ENCODE data around the gene BLMH. TPM values are rescaled to one million over a fixed set of nuclear protein-coding genes. Genes with fewer than 3 reads are reported as not detected.

BLMH gene
- total and polyA plus RNA-seq, 4 donors: 4.2 to 17.5 (median 12.9) TPM

DNA sequence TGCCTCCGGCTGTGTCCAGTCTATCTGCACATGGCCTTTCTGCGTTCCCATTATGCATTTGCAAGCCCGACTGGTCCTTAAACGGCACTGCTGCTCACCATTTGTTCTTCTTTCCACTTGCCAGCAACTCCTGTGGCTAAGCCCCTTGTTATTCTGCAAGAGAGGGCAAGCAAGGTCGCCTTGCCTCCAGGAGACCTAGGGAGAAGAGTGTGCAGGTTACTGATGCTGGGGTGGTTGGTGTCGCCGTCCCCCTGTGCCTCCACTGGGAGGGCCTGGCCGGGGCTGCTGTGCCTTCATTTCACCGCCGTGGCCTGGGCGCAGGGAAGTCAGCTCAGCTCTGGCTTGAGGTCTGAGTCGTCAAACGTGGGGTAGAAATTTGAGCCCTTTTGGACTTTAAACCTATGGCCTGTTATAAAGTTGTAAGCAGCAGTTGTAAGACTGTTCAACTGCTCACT is 69.0 kb downstream of the BLMH start:
- Histone ChIP-seq H3K4me3 (ENCODE audit: low read depth in 1 of 3, low read length in 3 of 3) (no peak overlapping the region), H3K36me3 (ENCODE audit: control insufficient read depth in 4 of 4, insufficient read depth in 3 of 4, low read depth in 1 of 4, low read length in 3 of 4) (no peaks in the 10 kb centered on the region), H3K4me1 (ENCODE audit: control insufficient read depth in 4 of 4, insufficient read depth in 4 of 4, low read length in 3 of 4) (peaks cover 3 to 13% (median 11%) of the 10 kb centered on the region in 4 donors), H3K9ac (ENCODE audit: low read depth in 1 of 2, low read length in 2 of 2) (no peak overlapping the region), H3K9me3 (ENCODE audit: control insufficient read depth in 4 of 4, low read length in 3 of 4) (no peaks in the 10 kb centered on the region), H3K27ac (ENCODE audit: low read depth in 1 of 2, low read length in 2 of 2) (no peak overlapping the region), H3K27me3 (ENCODE audit: control insufficient read depth in 4 of 4, insufficient read depth in 4 of 4, low read length in 3 of 4) (no peaks in the 10 kb centered on the region)
- 80% methylated on average over 13 of the region's 13 CpGs for WGBS
- DNase-seq (ENCODE audit: low spot score): no peak
- TF ChIP-seq GABPA (IDR thresholded peaks at IDR 0.05 in 1 of 2, conservative IDR thresholded peaks at IDR 0.05 in 1 of 2) (no peak), SP1 (IDR thresholded peaks at IDR 0.05) (no peak), TAF1 (conservative IDR thresholded peaks at IDR 0.05) (no peak), RXRA (IDR thresholded peaks at IDR 0.05) (no peak), FOXA2 (IDR thresholded peaks at IDR 0.05) (no peak), RAD21 (IDR thresholded peaks at IDR 0.05) (no peak), JUND (IDR thresholded peaks at IDR 0.05) (no peak), EGR1 (IDR thresholded peaks at IDR 0.05; ENCODE audit: low read depth in 2 of 2) (no peak), FOXA1 (IDR thresholded peaks at IDR 0.05) (no peak), HNF4G (IDR thresholded peaks at IDR 0.05) (no peak), YY1 (IDR thresholded peaks at IDR 0.05) (no peak)
- TF ChIP-seq, protein P1, sequence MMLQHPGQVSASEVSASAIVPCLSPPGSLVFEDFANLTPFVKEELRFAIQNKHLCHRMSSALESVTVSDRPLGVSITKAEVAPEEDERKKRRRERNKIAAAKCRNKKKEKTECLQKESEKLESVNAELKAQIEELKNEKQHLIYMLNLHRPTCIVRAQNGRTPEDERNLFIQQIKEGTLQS (IDR thresholded peaks at IDR 0.05): no peak
- TF ChIP-seq, protein P2, sequence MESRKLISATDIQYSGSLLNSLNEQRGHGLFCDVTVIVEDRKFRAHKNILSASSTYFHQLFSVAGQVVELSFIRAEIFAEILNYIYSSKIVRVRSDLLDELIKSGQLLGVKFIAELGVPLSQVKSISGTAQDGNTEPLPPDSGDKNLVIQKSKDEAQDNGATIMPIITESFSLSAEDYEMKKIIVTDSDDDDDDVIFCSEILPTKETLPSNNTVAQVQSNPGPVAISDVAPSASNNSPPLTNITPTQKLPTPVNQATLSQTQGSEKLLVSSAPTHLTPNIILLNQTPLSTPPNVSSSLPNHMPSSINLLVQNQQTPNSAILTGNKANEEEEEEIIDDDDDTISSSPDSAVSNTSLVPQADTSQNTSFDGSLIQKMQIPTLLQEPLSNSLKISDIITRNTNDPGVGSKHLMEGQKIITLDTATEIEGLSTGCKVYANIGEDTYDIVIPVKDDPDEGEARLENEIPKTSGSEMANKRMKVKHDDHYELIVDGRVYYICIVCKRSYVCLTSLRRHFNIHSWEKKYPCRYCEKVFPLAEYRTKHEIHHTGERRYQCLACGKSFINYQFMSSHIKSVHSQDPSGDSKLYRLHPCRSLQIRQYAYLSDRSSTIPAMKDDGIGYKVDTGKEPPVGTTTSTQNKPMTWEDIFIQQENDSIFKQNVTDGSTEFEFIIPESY (IDR thresholded peaks at IDR 0.05): no peak
- TF ChIP-seq, protein P3, sequence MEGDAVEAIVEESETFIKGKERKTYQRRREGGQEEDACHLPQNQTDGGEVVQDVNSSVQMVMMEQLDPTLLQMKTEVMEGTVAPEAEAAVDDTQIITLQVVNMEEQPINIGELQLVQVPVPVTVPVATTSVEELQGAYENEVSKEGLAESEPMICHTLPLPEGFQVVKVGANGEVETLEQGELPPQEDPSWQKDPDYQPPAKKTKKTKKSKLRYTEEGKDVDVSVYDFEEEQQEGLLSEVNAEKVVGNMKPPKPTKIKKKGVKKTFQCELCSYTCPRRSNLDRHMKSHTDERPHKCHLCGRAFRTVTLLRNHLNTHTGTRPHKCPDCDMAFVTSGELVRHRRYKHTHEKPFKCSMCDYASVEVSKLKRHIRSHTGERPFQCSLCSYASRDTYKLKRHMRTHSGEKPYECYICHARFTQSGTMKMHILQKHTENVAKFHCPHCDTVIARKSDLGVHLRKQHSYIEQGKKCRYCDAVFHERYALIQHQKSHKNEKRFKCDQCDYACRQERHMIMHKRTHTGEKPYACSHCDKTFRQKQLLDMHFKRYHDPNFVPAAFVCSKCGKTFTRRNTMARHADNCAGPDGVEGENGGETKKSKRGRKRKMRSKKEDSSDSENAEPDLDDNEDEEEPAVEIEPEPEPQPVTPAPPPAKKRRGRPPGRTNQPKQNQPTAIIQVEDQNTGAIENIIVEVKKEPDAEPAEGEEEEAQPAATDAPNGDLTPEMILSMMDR (IDR thresholded peaks at IDR 0.05; ENCODE audit: low read depth, low read length, missing input control): no peak
- TF ChIP-seq, protein P4, sequence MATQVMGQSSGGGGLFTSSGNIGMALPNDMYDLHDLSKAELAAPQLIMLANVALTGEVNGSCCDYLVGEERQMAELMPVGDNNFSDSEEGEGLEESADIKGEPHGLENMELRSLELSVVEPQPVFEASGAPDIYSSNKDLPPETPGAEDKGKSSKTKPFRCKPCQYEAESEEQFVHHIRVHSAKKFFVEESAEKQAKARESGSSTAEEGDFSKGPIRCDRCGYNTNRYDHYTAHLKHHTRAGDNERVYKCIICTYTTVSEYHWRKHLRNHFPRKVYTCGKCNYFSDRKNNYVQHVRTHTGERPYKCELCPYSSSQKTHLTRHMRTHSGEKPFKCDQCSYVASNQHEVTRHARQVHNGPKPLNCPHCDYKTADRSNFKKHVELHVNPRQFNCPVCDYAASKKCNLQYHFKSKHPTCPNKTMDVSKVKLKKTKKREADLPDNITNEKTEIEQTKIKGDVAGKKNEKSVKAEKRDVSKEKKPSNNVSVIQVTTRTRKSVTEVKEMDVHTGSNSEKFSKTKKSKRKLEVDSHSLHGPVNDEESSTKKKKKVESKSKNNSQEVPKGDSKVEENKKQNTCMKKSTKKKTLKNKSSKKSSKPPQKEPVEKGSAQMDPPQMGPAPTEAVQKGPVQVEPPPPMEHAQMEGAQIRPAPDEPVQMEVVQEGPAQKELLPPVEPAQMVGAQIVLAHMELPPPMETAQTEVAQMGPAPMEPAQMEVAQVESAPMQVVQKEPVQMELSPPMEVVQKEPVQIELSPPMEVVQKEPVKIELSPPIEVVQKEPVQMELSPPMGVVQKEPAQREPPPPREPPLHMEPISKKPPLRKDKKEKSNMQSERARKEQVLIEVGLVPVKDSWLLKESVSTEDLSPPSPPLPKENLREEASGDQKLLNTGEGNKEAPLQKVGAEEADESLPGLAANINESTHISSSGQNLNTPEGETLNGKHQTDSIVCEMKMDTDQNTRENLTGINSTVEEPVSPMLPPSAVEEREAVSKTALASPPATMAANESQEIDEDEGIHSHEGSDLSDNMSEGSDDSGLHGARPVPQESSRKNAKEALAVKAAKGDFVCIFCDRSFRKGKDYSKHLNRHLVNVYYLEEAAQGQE (IDR thresholded peaks at IDR 0.05): no peak
- TF ChIP-seq, protein P5, sequence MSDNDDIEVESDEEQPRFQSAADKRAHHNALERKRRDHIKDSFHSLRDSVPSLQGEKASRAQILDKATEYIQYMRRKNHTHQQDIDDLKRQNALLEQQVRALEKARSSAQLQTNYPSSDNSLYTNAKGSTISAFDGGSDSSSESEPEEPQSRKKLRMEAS (IDR thresholded peaks at IDR 0.05): no peak

DNA sequence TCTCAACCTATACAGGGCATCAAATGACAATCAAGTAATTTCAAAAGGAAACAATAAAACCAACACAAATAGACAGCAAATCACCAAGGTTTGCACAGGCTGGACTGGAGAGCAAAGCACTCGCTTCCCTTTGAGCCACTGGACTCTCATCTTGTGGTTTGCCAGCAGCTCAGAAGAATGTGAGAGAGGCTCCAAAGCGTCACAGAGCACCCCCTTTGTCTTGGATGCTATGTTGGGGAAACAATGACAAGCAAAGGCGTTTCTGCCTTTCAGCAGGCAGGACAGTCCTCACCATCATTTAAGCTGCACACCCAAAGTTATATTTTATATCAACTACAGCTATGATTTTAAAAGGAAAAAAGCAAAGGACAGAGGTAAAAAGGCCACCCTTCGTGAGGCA is 69.5 kb downstream of the BLMH start:
- 93% methylated on average over 4 of the region's 4 CpGs for WGBS
- Histone ChIP-seq H3K9ac (ENCODE audit: low read depth in 1 of 2, low read length in 2 of 2) (no peak overlapping the region), H3K4me3 (ENCODE audit: low read depth in 1 of 3, low read length in 3 of 3) (no peak overlapping the region), H3K9me3 (ENCODE audit: control insufficient read depth in 4 of 4, low read length in 3 of 4) (no peaks in the 10 kb centered on the region), H3K27me3 (ENCODE audit: control insufficient read depth in 4 of 4, insufficient read depth in 4 of 4, low read length in 3 of 4) (no peaks in the 10 kb centered on the region), H3K36me3 (ENCODE audit: control insufficient read depth in 4 of 4, insufficient read depth in 3 of 4, low read depth in 1 of 4, low read length in 3 of 4) (no peaks in the 10 kb centered on the region), H3K27ac (ENCODE audit: low read depth in 1 of 2, low read length in 2 of 2) (no peak overlapping the region), H3K4me1 (ENCODE audit: control insufficient read depth in 4 of 4, insufficient read depth in 4 of 4, low read length in 3 of 4) (peaks cover 3 to 13% (median 11%) of the 10 kb centered on the region in 4 donors)
- DNase-seq (ENCODE audit: low spot score): no peak
- TF ChIP-seq, protein P1 (IDR thresholded peaks at IDR 0.05): no peak
